RWPE2 (cell line): Measurements from ENCODE around the gene TST.

Source experiments
- ATAC-seq: fragments of 200-7000 bp; cut with Tn5 transposase; 3 replicates; pipeline ENCODE4 v1.9.1; 2021; ENCODE audit warnings: low read depth
- DNase-seq: peaks from one replicate; pipeline ENCODE4 v3.0.0-alpha.2; 2020; ENCODE audit warnings: low spot score
- H3K27ac ChIP-seq: fragments of 450-650 bp; 2 replicates; pipeline ENCODE4 v1.5.1; 2017; ENCODE audit warnings: mild to moderate bottlenecking; ENCODE audit not compliant: poor library complexity, severe bottlenecking
- H3K27me3 ChIP-seq: fragments of 250-450 bp; sonication (Bioruptor Pico); 2 replicates; pipeline ENCODE4 v1.5.1; 2021; ENCODE audit warnings: mild to moderate bottlenecking, moderate library complexity; ENCODE audit not compliant: insufficient read depth, poor library complexity, severe bottlenecking
- H3K36me3 ChIP-seq: fragments of 250-450 bp; sonication (Bioruptor Pico); 2 replicates; pipeline ENCODE4 v1.5.1; 2020; ENCODE audit warnings: low read depth, mild to moderate bottlenecking, moderate library complexity
- H3K4me1 ChIP-seq: fragments of 250-450 bp; sonication (Bioruptor Pico); 2 replicates; pipeline ENCODE4 v1.5.1; 2021; ENCODE audit warnings: mild to moderate bottlenecking, moderate library complexity; ENCODE audit not compliant: insufficient read depth, poor library complexity, severe bottlenecking
- H3K4me3 ChIP-seq: fragments of 250-450 bp; sonication (Bioruptor Pico); 2 replicates; pipeline ENCODE4 v1.5.1; 2021; ENCODE audit warnings: mild to moderate bottlenecking, moderate library complexity; ENCODE audit not compliant: severe bottlenecking
- H3K9me3 ChIP-seq: fragments of 250-450 bp; sonication (Bioruptor Pico); 2 replicates; pipeline ENCODE4 v1.5.1; 2021; ENCODE audit warnings: mild to moderate bottlenecking, moderate library complexity; ENCODE audit not compliant: severe bottlenecking
- CTCF ChIP-seq: fragments of 450-650 bp; IDR thresholded peaks from one replicate; pipeline ENCODE4 v1.5.1; 2017; ENCODE audit warnings: mild to moderate bottlenecking, moderate library complexity; ENCODE audit not compliant: poor library complexity, severe bottlenecking

The TST gene

GRCh38 chr22:36979016-36979910 lies 40.0 kb downstream of the TST start:
- H3K4me3 ChIP-seq = no peak overlapping the region
- H3K27me3 ChIP-seq = no peaks in the 10 kb centered on the region
- no peak for TF ChIP-seq CTCF
- H3K9me3 ChIP-seq = no peaks in the 10 kb centered on the region
- peaks cover 2% of the 10 kb centered on the region for H3K4me1 ChIP-seq
- no peak for ATAC-seq
- no peak overlapping the region for H3K27ac ChIP-seq
- no peak for DNase-seq
- H3K36me3 ChIP-seq = no peaks in the 10 kb centered on the region

DNA sequence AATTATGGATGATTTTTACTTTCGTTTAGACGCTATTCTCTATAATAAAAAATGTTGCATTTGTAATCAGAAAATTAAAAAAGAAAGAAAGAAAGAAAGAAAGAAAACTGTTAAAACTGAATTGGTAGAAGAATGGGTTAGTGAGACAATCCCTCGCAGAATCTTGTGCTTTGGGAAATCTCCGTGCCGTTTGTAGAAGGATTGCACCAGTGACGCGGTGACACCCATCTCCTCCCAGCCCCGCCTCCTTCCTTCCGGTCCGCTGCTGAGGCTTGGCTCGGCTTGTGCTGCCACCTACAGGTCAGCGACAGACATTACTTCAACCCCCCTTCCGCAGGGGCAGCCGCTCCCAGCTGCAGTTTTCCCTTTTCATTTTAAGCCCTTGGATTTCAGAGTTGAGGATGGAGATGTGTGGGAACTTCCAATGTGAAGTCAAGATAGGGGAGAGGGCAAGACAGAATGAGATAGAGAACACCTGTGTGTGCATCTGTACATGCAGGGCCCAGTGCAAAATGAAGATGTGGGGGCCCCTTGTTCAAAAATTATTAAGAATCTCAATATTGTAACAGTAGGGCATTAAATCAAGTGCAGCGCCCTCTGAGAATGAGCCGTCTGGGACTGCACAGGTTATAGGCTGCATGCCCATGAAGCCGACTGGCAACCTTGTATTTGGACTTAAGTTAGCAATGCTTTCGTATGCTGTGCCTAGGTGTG lies 41.1 kb downstream of the TST start:
- H3K36me3 ChIP-seq = no peaks in the 10 kb centered on the region
- ATAC-seq (peak; percentile 90), DNase-seq (no peak)
- no peaks in the 10 kb centered on the region for H3K9me3 ChIP-seq
- H3K4me3 ChIP-seq = peak overlapping the region; percentile 21
- H3K4me1 ChIP-seq = peaks cover 2% of the 10 kb centered on the region
- peak; percentile 94 for TF ChIP-seq CTCF
- H3K27me3 ChIP-seq = no peaks in the 10 kb centered on the region
- no peak overlapping the region for H3K27ac ChIP-seq

DNA sequence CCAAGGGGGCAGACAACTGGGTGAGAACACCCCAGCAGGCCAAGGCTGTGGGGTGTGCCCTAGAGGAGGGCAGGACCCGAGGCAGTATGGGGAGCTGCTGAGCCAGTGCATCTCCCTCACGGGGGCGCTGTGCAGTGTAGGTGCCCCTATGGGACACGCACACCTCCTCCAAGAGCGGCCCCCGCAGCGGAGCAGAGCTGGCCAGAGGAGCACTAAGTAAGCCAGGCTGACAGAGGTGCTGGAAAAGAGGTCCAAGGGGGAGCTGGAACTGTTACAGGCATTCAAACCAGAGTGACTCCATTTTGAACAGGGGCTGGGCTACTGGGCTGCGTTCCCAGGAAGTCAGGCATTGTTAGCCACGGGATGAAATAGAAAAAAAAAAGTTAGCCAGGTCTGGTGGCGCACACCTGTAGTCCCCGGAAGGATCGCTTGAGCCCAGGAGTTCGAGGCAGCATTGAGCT lies 41.8 kb downstream of the TST start:
- ATAC-seq = peak; percentile 24; the same call in 2 of the 3 replicates

DNA sequence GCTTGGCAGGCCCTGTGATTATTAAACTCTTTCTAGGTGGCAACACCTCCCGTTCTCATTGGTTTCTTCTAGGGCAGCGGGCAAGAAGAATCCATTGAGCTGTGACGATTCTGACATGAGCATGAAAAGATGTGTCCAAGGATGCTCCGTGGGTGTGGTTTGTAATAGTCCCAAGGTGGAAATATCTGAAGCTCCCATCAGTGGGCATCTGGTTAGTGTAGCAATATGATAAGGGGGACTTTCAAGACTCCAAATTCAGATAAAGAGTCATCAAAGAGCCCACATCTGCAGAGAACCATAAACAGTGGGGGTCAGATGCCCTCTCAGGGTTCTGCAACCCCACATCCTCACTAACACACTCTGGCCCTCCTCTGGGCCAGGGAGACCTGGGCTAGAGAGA lies 42.6 kb downstream of the TST start:
- no peak overlapping the region for H3K27ac ChIP-seq
- no peak overlapping the region for H3K4me3 ChIP-seq
- H3K27me3 ChIP-seq = no peaks in the 10 kb centered on the region
- no peak for ATAC-seq
- no peak for DNase-seq
- H3K9me3 ChIP-seq = no peaks in the 10 kb centered on the region
- no peaks in the 10 kb centered on the region for H3K36me3 ChIP-seq
- H3K4me1 ChIP-seq = peaks cover 2% of the 10 kb centered on the region
- TF ChIP-seq CTCF = no peak

More for the DNA sequence above, 41.8 kb downstream of the TST start:
- no peak for TF ChIP-seq CTCF
- no peaks in the 10 kb centered on the region for H3K36me3 ChIP-seq
- DNase-seq = no peak
- H3K27me3 ChIP-seq = no peaks in the 10 kb centered on the region
- H3K4me3 ChIP-seq = peak overlapping the region; percentile 21
- H3K27ac ChIP-seq = no peak overlapping the region
- no peaks in the 10 kb centered on the region for H3K9me3 ChIP-seq
- H3K4me1 ChIP-seq = peaks cover 2% of the 10 kb centered on the region
